Muscle of leg (tissue), 16 donors: ENCODE measurements around the gene SEC16A. TPM values are rescaled to one million over a fixed set of nuclear protein-coding genes. Genes with fewer than 3 reads are reported as not detected.

Experiments
- DNase-seq: peaks from one replicate; pipeline ENCODE4 v3.0.0; 2013
- H3K27ac ChIP-seq: one replicate; pipeline ENCODE4 v1.5.1; 2013; ENCODE audit warnings: mild to moderate bottlenecking, low read length, control low read depth
- H3K27me3 ChIP-seq: one replicate; pipeline ENCODE4 v1.6.1; 2013; ENCODE audit warnings: low read length; ENCODE audit not compliant: control insufficient read depth, insufficient read depth
- H3K36me3 ChIP-seq: one replicate; pipeline ENCODE4 v1.6.1; 2013; ENCODE audit warnings: low read length; ENCODE audit not compliant: control insufficient read depth, insufficient read depth
- H3K4me1 ChIP-seq: one replicate; pipeline ENCODE4 v1.6.1; 2013; ENCODE audit warnings: low read length; ENCODE audit not compliant: control insufficient read depth, insufficient read depth
- H3K4me3 ChIP-seq: one replicate; pipeline ENCODE4 v1.5.1; 2013; ENCODE audit warnings: low read length, control low read depth
- H3K9me3 ChIP-seq: replicated peaks from 2 replicates; pipeline ENCODE4 v1.6.1; 2013; ENCODE audit warnings: low read depth, low read length; ENCODE audit not compliant: control insufficient read depth
- WGBS: methylation state at CpG from one replicate; pipeline ENCODE4 v1.1.5; 2013; ENCODE audit warnings: missing lambda C conversion rate; ENCODE audit not compliant: insufficient coverage; 5-methylcytosine and 5-hydroxymethylcytosine counted together
- long read RNA-seq, 11 donors: transcript quantifications; one replicate each; lab custom pipeline, GENCODE V29; 2026
- polyA plus RNA-seq, 8 donors: library from polyadenylated mRNA; unstranded; fragments of 120-200 nt; gene quantifications; one replicate each; pipeline versions ENCODE4 v1.2.1 to v1.2.3, GENCODE V29; 2013; ENCODE audit warnings: inconsistent platforms in 1 of 8, low replicate concordance in 1 of 8; ENCODE audit not compliant: insufficient read length in 8 of 8, insufficient read depth in 1 of 8
- total RNA-seq: library from RNA; stranded (reverse); fragments of 120-200 nt; gene quantifications from one replicate; pipeline ENCODE4 v1.2.4, GENCODE V29; 2013

SEC16A gene
- total RNA-seq: 17.9 TPM
- 10 to 100 TPM; 34.9 to 52.7 (median 38.3) TPM for polyA plus RNA-seq
- long read RNA-seq, donor 1, partial matches to known transcripts: 0 of 7 reads
- long read RNA-seq, donor 1, other reads (novel, unspliced or antisense): 7 of 7 reads
- long read RNA-seq, donor 2: 0 reads
- long read RNA-seq, donor 3, partial matches to known transcripts: 13 of 13 reads
- long read RNA-seq, donor 3, other reads (novel, unspliced or antisense): 0 of 13 reads
- long read RNA-seq, donor 4, partial matches to known transcripts: 0 of 8 reads
- long read RNA-seq, donor 4, other reads (novel, unspliced or antisense): 8 of 8 reads
- long read RNA-seq, donor 5, partial matches to known transcripts: 26 of 26 reads
- long read RNA-seq, donor 5, other reads (novel, unspliced or antisense): 0 of 26 reads
- long read RNA-seq, donor 6, full-length matches to known transcripts: 1 of 10 reads
- long read RNA-seq, donor 6, partial matches to known transcripts: 9 of 10 reads
- long read RNA-seq, donor 6, other reads (novel, unspliced or antisense): 0 of 10 reads
- long read RNA-seq, donor 7, full-length matches to known transcripts: 1 of 9 reads
- long read RNA-seq, donor 7, partial matches to known transcripts: 8 of 9 reads
- long read RNA-seq, donor 7, other reads (novel, unspliced or antisense): 0 of 9 reads
- long read RNA-seq, donor 8, full-length matches to known transcripts: 1 of 9 reads
- long read RNA-seq, donor 8, partial matches to known transcripts: 0 of 9 reads
- long read RNA-seq, donor 8, other reads (novel, unspliced or antisense): 8 of 9 reads
- long read RNA-seq, donor 9, full-length matches to known transcripts: 1 of 8 reads
- long read RNA-seq, donor 9, partial matches to known transcripts: 0 of 8 reads
- long read RNA-seq, donor 9, other reads (novel, unspliced or antisense): 7 of 8 reads
- long read RNA-seq, donor 10, full-length matches to known transcripts: 2 of 14 reads
- long read RNA-seq, donor 10, partial matches to known transcripts: 12 of 14 reads
- long read RNA-seq, donor 10, other reads (novel, unspliced or antisense): 0 of 14 reads
- long read RNA-seq, donor 11, partial matches to known transcripts: 0 of 12 reads
- long read RNA-seq, donor 11, other reads (novel, unspliced or antisense): 11 of 12 reads

- DNase-seq: peak; percentile 99
- peaks cover 5% of the 10 kb centered on the region for H3K36me3 ChIP-seq
- peaks cover 23% of the 10 kb centered on the region for H3K4me1 ChIP-seq
- peak within 1 kb of the TSS; percentile 100 for H3K27ac ChIP-seq
- H3K4me3 ChIP-seq: peak within 1 kb of the TSS; percentile 80
- WGBS: under 1% methylated on average over 78 of the region's 109 CpGs
- no peaks in the 10 kb centered on the region for H3K9me3 ChIP-seq
- H3K27me3 ChIP-seq: no peaks in the 10 kb centered on the region
Measured at GRCh38 chr9:136482793-136483588, at the start of gene SEC16A. TSS of gene SEC16A (minus strand) at chr9:136483040. CDS start at chr9:136477615, 5,425 bp downstream.

GRCh38 chr9:136531904-136532798 lies 49.3 kb upstream of the SEC16A start:
- 78% methylated on average over 21 of the region's 39 CpGs for WGBS
- Histone ChIP-seq H3K27ac (peak overlapping the region; percentile 48), H3K27me3 (no peaks in the 10 kb centered on the region), H3K36me3 (peaks cover 16% of the 10 kb centered on the region), H3K9me3 (no peaks in the 10 kb centered on the region), H3K4me1 (peaks cover 80% of the 10 kb centered on the region), H3K4me3 (no peak overlapping the region)
- no peak for DNase-seq

GRCh38 chr9:136531186-136531903 lies 48.5 kb upstream of the SEC16A start:
- peaks cover 8% of the 10 kb centered on the region for H3K36me3 ChIP-seq
- H3K4me1 ChIP-seq: peaks cover 82% of the 10 kb centered on the region
- H3K9me3 ChIP-seq: no peaks in the 10 kb centered on the region
- 77% methylated on average over 25 of the region's 37 CpGs for WGBS
- peak overlapping the region; percentile 48 for H3K27ac ChIP-seq
- no peak overlapping the region for H3K4me3 ChIP-seq
- no peak for DNase-seq
- H3K27me3 ChIP-seq: no peaks in the 10 kb centered on the region

GRCh38 chr9:136530461-136531089 lies 47.7 kb upstream of the SEC16A start:
- no peak for DNase-seq
- Histone ChIP-seq H3K27ac (peak overlapping the region; percentile 48), H3K9me3 (no peaks in the 10 kb centered on the region), H3K4me1 (peaks cover 85% of the 10 kb centered on the region), H3K4me3 (no peak overlapping the region), H3K36me3 (peaks cover 8% of the 10 kb centered on the region), H3K27me3 (no peaks in the 10 kb centered on the region)
- 40% methylated on average over 18 of the region's 20 CpGs for WGBS

GRCh38 chr9:136529516-136530460 lies 46.9 kb upstream of the SEC16A start:
- no peaks in the 10 kb centered on the region for H3K9me3 ChIP-seq
- no peak overlapping the region for H3K4me3 ChIP-seq
- H3K27me3 ChIP-seq: no peaks in the 10 kb centered on the region
- H3K27ac ChIP-seq: peak overlapping the region; percentile 56
- WGBS: 9% methylated on average over 32 of the region's 40 CpGs
- peak; percentile 57 for DNase-seq
- peaks cover 89% of the 10 kb centered on the region for H3K4me1 ChIP-seq
- H3K36me3 ChIP-seq: peaks cover 11% of the 10 kb centered on the region

GRCh38 chr9:136528716-136529341 lies 46.0 kb upstream of the SEC16A start:
- H3K36me3 ChIP-seq: peaks cover 6% of the 10 kb centered on the region
- no peaks in the 10 kb centered on the region for H3K27me3 ChIP-seq
- peak overlapping the region; percentile 35 for H3K27ac ChIP-seq
- no peak overlapping the region for H3K4me3 ChIP-seq
- 81% methylated on average over 9 of the region's 12 CpGs for WGBS
- H3K4me1 ChIP-seq: peaks cover 96% of the 10 kb centered on the region
- H3K9me3 ChIP-seq: no peaks in the 10 kb centered on the region
- no peak for DNase-seq
